H54 (cell line): ENCODE data around the gene LSM11.

Source experiments
- DNase-seq: peaks from one replicate; pipeline ENCODE4 v3.0.0; 2011; ENCODE audit warnings: low spot score, mixed read lengths; ENCODE audit not compliant: insufficient read length
- FAIRE-seq: peaks from 3 replicates; lab custom pipeline; 2011; peaks lifted over from hg19 to GRCh38; lab: Jason Lieb, UNC
- POLR2A ChIP-seq: IDR thresholded peaks from 2 replicates; pipeline ENCODE4 v1.6.1; 2011; ENCODE audit warnings: low read depth, mild to moderate bottlenecking, low read length

Gene LSM11

GRCh38 chr5:157747766-157748700 is 4.5 kb downstream of the LSM11 start:
- FAIRE-seq (no peak), DNase-seq (no peak)
- no peak for TF ChIP-seq POLR2A

GRCh38 chr5:157748760-157749461 is 5.4 kb downstream of the LSM11 start:
- DNase-seq (peak; percentile 61), FAIRE-seq (peak; percentile 60)
- no peak for TF ChIP-seq POLR2A

- no peak for TF ChIP-seq POLR2A
- DNase-seq (no peak), FAIRE-seq (no peak)
Observed at GRCh38 chr5:157749462-157749799, 5.9 kb downstream of the LSM11 start.

- TF ChIP-seq POLR2A, result no peak
- DNase-seq, result peak; percentile 52
- no peak for FAIRE-seq
Observed at GRCh38 chr5:157750320-157750719, 6.8 kb downstream of the LSM11 start.

GRCh38 chr5:157756122-157756521 is 12.6 kb downstream of the LSM11 start:
- no peak for TF ChIP-seq POLR2A
- DNase-seq (no peak), FAIRE-seq (no peak)

DNA sequence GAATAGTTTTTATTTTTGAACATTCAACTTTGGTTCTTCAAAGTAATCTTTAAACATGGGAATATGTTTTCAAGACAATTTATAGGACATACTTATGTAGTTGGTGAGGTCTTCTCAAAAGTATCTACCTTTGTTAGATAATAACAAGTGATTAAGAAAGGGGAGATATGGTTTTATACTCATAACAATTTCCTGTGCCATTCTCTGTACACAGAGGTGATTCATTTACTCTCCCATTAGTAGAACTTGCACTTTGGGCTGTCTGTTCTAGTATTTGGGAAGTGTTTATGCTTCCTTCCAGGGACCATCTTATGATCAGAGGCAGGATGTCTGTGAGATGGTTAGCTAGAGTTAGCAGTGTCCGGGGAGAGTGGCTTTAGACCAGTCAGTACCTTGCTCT is 15.2 kb downstream of the LSM11 start:
- no peak for FAIRE-seq
- TF ChIP-seq POLR2A, result no peak

GRCh38 chr5:157761690-157762621 is 18.4 kb downstream of the LSM11 start:
- no peak for TF ChIP-seq POLR2A
- FAIRE-seq (peak; percentile 55), DNase-seq (no peak)

More for the DNA sequence above, 15.2 kb downstream of the LSM11 start:
- no peak for DNase-seq

GRCh38 chr5:157764531-157764930 is 21.0 kb downstream of the LSM11 start:
- FAIRE-seq (no peak), DNase-seq (no peak)
- TF ChIP-seq POLR2A, result no peak

GRCh38 chr5:157766442-157766841 is 22.9 kb downstream of the LSM11 start:
- DNase-seq (no peak), FAIRE-seq (no peak)
- no peak for TF ChIP-seq POLR2A

DNA sequence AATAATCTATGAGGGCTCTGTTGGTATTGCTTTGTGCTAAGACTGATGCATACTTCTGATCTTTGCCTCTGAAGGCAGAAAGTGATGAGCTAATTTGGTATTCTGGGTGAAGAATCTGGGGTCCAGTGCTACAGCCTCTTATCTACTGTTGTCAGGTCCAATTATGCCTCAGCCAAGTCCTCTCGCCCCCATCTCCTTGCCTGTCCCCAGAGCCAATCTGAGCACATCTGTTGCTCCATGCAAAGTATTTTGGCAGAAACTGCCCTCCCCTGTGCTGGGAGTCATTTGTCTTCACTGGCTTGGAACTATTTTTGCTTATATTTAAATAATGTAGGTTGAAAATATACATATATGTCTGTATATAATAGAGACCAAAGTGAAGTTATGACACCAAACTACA is 23.4 kb downstream of the LSM11 start:
- no peak for DNase-seq
- FAIRE-seq, result no peak
- TF ChIP-seq POLR2A, result no peak

DNA sequence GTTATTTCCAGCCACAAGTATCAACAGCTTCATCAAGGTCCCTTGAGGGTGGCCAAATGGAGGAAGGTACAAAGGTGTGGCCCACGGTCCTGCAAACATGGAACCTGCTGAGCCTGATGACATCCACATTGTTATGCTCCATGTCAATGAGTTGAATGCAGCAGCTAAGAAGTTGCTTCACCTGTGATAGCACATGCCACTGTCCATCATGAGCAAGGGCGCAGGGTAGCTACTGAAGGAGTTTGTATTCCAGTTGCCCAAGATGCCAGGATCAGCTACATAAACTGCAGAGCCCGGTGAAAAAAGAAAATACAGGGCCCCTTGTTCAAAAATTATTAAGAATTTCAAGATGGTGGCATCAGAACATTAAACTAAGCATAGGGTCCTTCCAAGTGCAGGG is 24.2 kb downstream of the LSM11 start:
- TF ChIP-seq POLR2A, result no peak
- FAIRE-seq (no peak), DNase-seq (no peak)

DNA sequence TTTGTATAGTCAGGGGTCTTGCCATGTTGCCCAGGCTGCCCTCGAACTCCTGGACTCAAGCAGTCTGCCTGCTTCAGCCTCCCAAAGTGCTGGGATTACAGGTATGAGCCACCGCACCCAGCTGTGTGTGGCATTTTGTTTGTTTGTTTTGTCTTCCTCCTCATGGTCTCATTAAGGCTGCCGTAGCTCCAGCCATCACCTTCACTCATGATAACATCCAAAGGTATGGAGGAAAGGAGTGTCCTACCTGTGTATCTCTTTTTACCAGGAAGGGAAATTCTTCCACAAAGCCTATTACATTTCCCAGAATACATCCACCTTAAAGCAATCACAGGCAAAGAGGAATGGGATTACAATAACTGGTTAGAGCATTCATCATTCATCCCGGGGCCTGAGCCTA is 27.2 kb downstream of the LSM11 start:
- FAIRE-seq, result no peak
- TF ChIP-seq POLR2A, result no peak
- no peak for DNase-seq

- DNase-seq (no peak), FAIRE-seq (no peak)
- no peak for TF ChIP-seq POLR2A
Observed at GRCh38 chr5:157772127-157772526, 28.6 kb downstream of the LSM11 start.
